ENCODE results near the gene SLC4A2.

DNA sequence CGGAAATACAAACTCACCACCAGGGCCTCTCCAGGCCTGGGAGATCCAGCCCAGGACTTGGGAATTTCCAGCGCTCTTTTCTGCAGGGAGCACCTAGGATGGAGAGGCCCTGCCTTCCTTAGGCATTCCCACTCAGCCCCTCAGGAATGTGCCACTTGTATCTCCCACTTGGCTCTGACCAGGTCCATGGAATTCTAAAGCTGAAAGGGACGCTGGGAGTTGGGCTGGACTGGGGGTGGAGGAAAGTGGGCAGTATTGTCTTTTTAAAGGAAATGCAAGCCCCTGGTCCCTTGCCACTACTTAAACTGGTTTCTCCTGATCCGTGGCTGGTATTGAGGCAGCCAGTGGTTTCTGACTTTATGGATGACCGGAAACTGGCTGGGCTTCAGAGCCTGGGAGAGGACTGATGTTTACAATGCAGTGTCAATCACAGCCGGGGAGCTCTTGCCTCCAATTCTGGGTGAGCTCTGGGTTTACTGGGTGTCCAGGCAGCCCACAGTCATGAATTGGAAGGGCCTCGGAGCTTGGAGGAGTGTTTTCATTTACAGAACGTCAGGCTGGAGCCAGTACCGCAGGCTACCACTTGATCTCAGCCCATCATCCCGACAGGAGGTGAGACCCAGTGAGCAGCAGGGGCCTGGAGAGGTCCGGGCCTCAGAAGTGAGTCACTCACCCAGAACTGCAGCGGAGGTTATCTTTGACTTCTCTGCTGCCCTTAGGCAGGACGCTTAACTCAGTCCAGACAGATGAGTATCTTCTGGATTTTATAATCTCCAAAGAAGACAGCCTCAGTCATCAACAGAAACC lies 54.2 kb downstream of the SLC4A2 start:
- TF ChIP-seq, protein P1, sequence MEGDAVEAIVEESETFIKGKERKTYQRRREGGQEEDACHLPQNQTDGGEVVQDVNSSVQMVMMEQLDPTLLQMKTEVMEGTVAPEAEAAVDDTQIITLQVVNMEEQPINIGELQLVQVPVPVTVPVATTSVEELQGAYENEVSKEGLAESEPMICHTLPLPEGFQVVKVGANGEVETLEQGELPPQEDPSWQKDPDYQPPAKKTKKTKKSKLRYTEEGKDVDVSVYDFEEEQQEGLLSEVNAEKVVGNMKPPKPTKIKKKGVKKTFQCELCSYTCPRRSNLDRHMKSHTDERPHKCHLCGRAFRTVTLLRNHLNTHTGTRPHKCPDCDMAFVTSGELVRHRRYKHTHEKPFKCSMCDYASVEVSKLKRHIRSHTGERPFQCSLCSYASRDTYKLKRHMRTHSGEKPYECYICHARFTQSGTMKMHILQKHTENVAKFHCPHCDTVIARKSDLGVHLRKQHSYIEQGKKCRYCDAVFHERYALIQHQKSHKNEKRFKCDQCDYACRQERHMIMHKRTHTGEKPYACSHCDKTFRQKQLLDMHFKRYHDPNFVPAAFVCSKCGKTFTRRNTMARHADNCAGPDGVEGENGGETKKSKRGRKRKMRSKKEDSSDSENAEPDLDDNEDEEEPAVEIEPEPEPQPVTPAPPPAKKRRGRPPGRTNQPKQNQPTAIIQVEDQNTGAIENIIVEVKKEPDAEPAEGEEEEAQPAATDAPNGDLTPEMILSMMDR (IDR thresholded peaks at IDR 0.05): no peak
- no peak for TF ChIP-seq POLR2A (IDR thresholded peaks at IDR 0.05)
- no peak for TF ChIP-seq EP300 (IDR thresholded peaks at IDR 0.05)

Data from tibial nerve (tissue), 4 donors.